DMS153 (cell line): Measurements from ENCODE around the gene CARD10.
"Not testable (repeated sequence)": the region's sequence is repeated elsewhere in the genome, so short reads cannot be mapped to it uniquely, and the experiment has no call there.

Source experiments
- DNase-seq: peaks from one replicate; lab custom pipeline; 2025; lab: John Stamatoyannopoulos, UW

The CARD10 gene

DNA sequence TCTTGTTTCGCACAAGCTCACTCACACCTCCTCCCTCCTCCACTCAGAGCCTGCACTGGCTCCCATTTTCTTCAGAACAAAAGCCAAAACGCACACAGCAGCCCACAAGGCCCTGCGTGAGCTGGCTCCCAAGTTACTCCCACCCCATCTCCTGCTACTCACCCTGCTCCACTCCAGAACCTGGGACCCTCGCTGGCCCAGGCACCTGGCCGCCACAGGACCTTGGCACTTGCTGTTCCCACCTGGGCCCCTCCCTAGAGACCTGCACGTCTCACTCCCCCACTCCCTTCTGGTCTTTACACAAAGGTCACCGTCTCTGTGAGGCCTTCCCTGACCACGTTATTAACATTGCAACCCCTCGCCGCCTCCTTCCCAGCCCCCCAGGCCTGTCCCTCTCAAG is 32.1 kb downstream of the CARD10 start:
- no peak for DNase-seq

DNA sequence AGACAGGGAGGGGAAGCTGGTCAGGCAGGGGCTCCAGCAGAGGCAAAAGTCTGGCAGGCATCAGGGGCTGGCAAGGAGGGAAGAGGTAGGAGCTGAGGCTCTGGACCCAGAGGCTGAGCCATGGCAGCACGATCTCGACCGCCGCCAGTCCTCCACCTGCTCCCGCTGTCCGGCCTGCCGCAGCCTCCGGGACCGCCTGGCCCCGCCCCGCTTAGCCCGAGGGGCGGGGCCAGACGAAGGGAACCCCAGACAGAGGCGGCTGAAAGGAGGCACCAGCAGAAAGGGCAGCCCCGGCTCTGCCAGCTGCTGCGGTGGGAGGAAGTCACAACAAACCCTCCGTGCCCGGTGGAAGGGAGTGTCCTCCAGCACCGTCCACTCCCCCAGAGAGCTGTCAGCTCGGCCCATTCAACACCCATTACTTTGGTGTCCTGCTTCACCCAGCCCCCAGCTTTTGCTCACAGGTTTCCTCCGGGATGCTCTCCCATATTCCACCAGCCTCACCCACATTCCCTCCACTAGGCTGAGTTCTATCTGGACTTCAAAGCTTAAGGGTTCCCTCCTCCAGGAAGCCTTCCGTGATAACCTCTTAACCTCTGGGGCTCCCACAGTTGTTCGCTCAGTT is 32.9 kb downstream of the CARD10 start, which contains the start of gene MFNG:
TSS of gene MFNG (minus strand) at position 161 of the 622 bp plus-strand sequence. CDS start 207 bp downstream, outside the sequence.
- peak; percentile 63 for DNase-seq

DNA sequence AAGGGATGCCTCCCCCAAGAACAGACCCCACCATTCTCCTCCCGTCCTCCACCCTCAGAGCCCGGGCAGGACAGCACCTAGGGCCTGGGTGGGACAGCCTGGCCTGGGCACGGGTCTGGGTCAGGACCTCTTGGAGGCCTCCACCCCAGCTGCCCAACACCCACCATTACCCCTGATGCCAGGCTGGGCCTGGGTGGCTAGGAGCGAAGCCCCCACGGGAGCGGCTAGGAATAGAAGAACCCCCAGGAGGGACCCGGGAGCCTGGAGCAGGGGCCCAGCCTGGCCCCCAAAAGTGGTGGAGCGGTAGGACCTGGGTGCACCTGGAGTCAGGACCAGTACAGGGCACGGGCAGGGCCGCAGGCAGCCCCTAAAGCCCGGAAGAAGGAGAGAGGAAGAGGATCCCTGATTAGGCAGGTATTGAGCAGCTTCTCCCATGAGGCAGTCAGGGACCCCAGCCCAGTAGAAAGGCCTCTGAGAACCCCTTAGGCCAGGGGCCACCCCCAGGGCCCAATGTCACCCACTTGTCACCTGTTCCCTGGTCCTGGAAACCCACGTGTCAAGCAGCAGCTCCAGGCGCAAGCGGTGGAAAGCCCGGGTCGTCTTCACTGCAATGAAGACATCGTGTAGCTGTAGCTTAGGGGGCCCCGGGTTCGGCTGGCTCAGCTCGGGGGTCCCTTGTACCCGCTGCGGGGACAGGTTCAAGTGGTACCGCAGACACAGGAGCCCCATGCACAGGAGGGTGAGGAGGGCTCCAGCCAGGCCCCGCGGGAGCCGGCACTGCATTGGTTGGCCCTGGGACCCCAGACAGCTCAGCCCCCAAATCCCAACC is 33.6 kb downstream of the CARD10 start:
- DNase-seq: no peak

DNA sequence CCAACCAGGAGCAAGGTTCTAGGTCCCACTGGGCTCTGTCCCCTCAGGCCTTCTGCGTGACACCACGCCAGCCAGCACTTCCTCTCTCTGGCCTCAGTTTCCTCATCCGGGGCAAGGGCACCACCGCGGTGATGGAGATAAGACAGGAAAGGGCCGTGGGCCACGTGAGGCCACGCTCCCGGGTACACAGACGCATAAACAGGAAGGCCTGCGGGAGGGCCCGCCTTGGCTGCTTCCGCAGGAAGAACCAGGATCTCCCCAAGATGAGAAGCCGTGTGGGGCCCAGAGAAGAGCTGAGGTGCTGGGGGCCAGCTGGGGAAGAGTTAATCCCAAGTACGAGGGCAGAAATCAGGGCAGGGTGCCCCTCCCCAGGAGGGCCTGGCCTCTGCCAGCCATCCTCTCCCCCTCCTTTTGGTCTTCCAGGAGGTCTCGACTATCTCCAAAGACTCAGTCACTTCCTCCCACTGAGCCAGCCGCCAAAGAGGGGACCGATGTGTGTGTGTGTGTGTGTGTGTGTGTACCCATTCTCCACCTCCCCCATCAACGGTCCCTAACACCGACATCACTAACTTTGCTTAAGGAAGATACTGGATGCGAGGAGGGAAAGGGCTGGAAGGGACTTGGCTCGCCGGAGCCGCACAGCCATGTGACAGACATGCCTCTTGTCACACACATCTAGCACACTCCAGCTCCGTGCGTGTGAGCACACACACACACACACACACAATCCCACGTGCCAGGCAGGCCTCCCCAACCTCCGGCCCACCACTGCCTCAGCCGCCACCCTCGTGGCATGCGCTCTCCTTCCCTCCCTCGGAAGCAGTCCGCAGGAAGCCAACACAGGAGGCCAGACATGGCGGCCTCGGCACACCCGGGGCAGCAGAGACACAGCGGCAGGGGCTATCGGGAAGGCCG is 34.5 kb downstream of the CARD10 start:
- DNase-seq: no peak

DNA sequence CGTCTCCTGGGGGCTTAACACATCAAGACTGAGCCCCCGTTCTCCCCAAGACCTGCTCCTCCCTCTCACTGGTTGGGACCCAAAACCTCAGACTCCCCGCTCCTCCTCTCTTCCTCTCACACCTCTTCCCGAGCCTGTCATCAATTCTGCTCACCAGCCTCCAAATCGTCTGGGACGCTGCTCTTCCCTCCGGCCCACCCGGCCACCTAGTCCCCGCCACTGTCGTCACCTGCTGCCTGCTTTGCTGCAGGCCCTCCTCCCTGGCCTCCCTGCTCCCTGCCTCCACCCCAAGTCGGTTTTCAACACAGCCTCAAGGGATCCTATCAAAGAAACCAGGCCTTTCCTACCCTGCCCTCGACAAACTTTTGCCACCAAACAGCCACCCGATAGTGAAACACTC is 36.2 kb downstream of the CARD10 start:
- no peak for DNase-seq

DNA sequence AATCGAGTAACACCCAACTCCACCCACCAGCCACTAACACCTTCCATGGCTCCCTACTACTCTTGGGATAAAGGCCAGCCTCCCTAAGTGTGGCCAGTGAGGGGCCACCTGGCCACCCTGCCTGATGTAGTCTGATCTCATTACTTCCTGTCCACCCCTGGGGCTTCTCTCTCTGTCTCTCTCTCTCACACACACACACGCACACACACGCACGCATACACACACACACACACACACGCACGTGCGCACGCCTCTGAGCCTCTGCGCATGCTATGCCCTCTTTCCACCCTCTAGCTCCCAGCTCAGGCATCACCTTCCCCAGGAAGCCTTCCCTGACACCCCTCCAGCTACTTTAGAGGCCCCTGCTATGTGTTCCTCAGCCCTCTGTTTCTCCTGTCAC is 37.0 kb downstream of the CARD10 start:
- no peak for DNase-seq

DNA sequence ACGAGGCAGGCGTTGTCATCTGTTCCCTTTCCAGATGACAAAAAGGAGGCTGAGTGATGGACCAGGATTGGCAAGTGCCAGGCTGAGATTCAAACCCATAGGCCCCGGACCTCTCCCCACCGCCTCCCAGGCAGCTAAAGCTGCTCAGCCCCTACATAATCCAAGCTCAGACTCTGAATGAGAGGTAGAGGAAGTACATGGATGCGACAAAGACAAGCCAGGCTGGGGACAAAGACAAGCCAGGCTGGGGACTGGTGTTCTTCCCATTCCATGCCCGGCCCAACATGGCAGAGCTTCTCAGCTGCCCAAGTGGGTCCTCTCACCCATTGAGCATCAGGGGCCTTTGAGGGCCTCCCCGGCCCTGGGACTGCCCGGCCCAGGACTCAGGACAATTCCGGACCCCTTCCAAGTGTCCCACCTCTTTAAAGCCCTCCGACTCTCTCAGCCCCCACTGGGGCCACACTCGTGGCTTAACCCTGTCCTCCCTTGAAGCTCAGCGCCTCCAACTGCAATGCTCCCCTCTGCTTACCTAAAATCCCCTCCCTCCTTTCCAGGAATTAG is 37.8 kb downstream of the CARD10 start:
- no peak for DNase-seq

DNA sequence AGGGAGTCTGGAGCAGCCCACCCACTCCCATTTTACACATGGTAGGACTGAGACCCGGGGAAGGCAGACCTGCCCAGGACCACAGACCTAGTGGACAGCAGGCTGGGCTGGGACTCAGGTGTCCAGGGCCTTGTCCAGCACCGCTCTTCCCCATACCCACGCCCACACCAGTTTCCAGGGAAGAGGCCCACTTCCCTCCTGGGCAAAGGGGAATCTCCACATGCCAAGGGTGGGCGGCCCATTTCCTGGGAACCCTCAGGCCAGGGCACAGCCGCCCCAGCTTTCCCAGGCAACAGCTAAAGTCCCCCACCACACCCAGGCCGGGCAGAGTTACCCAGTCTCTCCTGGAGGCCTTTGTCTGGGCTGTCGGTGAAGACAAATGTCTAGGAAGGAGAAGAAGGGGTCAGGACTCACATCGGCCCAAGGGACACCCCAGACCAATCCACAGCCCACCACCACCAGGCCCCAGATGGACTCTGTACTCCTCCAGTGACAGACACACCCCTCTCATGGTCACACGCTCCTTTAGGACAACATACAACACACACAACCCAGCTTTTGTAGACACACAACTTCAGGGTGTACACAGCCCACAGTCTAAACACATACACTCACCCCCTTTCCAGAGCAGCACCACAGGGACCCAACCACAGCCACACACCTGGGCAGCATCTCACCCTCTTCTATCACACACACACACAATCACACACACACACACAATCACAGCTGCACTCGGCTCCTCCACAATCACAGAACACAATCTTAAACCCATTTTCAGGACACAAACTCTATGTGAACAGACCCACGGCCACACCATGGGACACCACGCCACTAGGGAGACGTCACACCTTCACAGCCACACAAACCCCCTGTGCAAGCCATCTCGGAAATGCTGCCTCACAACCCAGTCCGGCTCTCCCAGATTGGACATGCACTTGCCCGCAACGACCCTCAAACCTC is 38.5 kb downstream of the CARD10 start:
- DNase-seq: no peak

DNA sequence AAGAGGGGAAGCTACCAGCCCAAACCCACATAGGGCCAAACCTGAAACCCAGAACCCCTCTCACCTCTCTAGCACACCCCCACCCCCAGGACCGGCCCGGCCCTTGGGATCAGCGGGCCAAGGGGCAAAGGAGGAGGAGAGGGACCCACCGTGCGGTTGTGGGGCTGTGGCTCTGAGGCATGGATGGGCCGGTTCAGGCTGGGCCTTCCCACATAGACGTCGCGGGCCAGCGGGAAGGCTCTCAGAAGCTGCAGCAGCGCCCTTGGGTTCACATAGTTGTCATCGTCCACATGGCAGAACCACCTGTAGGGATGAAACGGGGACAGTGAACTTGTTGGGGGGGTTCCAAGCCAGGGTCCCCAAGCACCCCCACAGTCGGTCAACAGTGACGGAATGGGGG is 40.0 kb downstream of the CARD10 start:
- DNase-seq: no peak

DNA sequence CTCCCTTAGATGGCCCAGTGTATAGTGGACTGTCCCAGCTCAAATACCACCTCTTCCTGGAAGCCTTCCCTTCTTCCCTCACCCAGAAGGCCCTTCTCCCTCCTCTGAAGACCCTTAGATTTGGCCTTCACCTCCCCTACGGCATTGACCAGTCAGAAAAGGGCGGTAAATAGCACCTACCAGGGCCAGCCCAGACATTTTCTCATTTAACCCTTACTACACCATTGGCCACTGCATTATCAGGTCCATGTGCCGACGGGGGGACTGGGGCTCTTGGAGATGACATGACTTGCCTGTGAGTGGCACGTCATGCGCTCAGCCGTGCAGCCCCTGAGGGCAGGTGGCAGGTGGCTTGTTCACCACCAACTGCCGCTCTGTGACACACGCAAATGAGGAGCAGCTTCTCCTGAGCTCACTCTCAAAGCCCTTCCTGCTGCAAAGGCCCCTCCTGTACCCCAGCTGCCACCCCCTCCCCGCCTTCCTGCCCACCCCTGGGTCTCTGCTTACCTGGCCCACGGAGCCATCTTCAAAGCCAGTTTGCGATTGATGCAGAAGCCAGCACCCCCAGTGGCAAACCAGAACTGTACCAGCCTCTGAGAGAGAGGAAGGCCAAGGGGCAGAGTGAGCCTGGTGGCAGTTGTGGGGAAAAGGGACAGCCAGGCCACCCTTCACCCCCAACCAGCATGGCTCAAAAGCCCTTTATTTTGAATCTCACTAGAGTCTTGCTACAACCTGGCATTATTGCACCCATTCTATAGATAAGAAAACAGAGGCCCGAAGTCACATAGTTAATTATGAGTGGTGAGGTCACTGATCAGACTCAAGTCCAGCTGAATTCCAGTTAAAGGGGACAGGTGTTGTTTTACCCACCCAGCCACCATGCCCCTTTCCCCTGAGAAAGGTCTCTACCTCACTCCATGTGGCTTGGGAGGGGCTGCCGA is 42.6 kb downstream of the CARD10 start:
- no peak for DNase-seq

DNA sequence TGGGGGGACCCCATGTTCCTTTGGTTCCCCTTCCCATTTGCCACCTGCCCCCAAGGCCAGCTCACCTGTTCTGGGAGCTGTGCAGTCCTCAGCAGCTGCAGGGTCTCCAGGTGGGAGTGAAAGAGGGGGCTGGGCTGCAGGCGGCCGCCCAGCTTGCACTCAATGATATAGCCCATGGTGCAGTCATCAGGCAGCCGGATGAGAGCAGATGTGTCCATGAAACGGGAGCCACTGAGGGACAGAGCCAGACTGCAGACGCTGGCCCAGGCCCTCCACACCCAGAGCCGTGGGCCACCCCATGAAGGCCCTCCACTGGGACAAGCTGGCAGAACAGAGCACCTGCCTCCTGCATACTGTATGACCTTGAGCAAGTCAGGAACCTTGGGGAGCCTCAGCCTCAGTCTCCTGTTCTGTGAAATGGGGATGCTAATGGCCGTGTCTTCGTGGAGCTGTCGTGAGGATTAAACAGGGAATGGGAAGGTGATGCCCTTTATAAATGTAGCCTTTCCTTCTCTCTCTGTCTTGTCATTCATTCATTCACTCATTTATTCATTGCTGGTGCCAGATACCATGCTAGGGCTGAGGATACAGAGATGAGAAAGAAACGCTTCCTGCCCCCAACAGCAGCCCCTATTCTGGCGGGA is 44.6 kb downstream of the CARD10 start:
- DNase-seq: no peak

DNA sequence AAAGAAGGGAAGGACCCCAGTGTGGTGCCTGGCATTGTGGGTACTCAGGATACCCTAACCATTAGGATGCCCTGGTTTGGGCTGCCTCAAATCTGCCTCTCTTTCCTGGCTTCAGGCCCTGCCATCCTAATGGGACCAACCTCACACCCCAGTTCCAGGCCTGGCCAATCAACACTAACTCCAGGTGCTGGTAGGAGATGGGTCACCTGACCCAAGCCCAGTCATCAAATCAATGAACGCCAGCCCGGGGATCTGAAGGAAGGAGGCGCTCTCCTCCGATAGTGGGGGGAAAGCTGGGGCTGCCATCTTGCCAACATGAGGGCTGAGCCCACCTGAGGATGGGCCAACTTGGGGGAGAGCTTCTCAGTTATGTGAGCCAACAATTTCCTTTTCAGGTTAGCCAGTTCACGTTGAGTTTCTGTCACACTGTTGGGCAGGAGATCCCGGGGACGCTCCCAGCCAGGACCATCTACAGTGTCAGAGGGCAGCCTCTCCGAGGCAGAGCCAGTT is 45.7 kb downstream of the CARD10 start:
- no peak for DNase-seq

DNA sequence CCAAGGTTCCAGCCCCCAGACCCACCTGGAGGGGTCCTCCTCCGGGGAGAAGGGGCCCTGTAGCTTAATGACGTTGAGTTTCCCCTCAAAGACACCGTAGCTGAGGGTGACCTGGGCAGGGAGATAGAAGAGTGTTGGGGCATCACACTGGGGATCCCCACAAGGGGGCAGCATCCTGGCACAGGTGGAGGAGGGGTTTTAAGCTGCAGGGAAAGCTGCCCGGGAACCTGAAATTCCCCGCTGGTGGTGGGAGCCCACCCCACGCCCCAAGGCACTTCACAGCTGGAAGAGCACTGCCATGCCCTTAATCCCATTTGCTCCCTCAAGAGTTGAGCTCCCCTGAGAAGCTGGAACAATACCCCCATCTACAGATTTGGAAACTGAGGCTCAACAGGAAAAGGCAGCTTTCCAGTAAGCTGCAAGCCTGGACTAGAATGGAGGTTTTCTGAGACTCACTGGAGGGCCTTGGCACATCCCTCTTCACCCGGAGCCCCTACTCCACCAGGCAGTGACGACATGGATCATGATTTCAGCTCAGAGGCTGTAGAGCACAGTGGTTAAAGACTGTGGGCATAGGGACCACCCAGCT is 46.7 kb downstream of the CARD10 start:
- no peak for DNase-seq

DNA sequence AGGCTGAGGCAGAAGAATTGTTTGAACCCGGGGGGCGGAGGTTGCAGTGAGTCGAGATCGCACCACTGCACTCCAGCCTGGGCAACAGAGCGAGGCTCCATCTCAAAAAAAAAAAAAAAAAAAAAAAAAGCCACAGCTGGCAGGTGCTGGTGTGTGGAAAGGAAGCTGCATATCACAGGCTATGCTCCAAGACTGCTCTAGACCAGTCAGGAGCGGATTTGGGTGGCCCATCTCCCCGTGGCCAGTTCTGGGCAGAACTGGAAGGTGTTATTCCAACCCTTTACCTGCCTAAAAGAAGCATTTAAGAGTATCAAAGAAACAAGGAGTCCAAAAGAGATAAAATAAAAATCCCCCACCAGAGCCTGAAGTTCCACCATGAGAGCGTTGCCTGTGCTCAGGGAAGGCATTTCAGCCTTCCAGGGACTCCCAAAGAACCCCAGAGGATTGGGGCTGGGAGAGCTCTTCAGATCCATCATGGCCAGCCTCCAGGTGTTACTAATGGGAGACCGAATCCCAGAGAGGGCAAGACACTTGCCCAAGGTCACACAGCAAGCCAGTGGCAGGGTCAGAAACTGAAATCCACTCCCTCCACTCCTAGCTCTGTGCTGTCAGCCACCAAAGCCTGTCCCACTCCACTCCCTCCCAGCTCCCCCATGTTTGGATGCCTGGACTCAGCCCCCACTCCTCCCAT is 47.3 kb downstream of the CARD10 start:
- no peak for DNase-seq

DNA sequence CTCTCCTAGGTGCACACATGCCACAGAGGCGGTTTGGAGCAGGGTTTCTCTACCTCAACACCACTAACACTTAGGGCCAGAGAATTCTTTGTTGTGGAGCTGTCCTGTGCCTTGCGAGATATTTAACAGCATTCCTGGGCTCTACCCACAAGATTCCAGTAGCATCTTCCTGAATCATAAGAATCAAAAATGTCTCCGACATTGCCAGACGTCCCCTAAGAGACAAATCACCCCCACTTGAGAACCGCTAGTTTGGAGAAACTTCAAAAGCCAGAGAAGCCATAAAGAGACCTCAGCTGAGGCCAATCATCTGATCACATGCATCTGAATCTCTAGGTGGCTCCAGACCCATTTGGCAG is 49.1 kb downstream of the CARD10 start:
- DNase-seq: no peak

DNA sequence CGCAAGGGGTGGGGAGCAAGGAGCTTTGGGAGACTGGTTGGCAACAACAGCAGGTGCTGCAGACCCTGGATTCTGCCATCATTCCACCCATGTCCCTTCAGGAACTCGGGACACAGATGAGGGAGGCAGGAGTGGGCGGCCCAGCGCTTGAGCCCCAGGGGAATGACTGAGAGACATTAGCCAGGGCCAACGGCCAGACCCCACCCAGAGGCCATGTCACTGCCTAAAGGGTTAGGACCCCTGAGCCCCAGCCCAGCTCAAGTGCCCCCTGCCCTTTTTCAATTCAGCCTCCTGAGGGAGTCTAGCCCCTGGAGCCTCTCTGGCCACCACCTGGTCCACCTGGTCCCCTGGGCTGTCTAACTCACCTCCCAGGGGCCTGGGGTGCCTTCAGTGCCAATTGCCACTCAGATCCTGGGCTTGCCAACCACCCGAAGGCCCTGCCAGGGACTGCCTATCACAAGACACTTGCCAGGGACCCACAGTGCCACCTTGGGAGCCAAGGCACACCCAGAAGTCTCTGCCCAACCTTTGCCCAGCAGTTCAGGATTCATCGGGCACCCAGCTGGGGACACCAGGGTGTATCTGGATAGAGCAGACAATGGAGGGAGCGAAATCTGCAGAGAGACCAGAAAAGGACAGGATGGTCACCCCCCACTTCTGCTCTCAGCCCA is 49.7 kb downstream of the CARD10 start:
- DNase-seq: no peak

DNA sequence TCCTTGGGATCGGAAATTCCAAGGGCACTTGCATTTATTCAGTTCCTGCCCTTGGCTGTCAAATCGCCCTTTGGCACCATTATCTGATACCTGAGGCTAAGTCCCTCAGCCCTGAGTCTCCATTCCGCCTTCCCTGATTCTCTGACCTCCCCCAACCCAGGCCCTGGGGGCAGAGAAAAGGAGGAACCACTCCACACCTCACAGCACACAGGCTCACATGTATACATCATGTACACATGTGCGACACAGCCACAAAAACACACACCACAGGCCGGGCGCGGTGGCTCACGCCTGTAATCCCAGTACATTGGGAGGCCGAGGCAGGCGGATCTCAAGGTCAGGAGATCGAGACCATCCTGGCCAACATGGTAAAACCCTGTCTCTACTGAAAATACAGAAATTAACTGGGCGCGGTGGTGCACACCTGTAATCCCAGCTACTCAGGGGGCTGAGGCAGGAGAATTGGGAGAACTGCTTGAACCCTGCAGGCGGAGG is 51.0 kb downstream of the CARD10 start:
- DNase-seq: not testable (repeated sequence)
